HepG2 (cell line): ENCODE measurements around the gene HLA-G.

Experiments
- EP300 ChIP-seq, 3 experiments: sonication (generic) in 1 of 3; formaldehyde crosslinking in 1 of 3; IDR thresholded peaks; 2 replicates each; pipeline versions ENCODE4 v1.5.1 to v1.6.1; 2011 to 2020; ENCODE audit warnings: low read depth in 2 of 3, low read length in 2 of 3, borderline replicate concordance in 1 of 3, improper control_type of control experiment in 1 of 3, mild to moderate bottlenecking in 1 of 3, missing genetic modification reagents in 1 of 3, moderate library complexity in 1 of 3
- ESRRA ChIP-seq: sonication (generic); formaldehyde crosslinking; IDR thresholded peaks from 2 replicates; pipeline ENCODE4 v1.5.1; 2020; ENCODE audit warnings: mild to moderate bottlenecking, low read depth, missing genetic modification reagents
- HNF4A ChIP-seq: sonication (generic); formaldehyde crosslinking; IDR thresholded peaks from 2 replicates; pipeline ENCODE4 v1.4.0; 2020; ENCODE audit warnings: missing genetic modification reagents
- MAX ChIP-seq: IDR thresholded peaks from 2 replicates; pipeline ENCODE4 v1.6.1; 2012; ENCODE audit warnings: inconsistent platforms
- MED8 ChIP-seq: sonication (generic); formaldehyde crosslinking; IDR thresholded peaks from 2 replicates; pipeline ENCODE4 v1.8.1; 2023; ENCODE audit warnings: mild to moderate bottlenecking, missing genetic modification reagents; ENCODE audit not compliant: insufficient replicate concordance
- PCBP2 ChIP-seq: fragments of 200-400 bp; formaldehyde crosslinking; optimal IDR thresholded peaks from 2 replicates; pipeline ENCODE3; 2018; ENCODE audit warnings: low read length, low read depth; ENCODE audit not compliant: poor library complexity, severe bottlenecking
- ZBTB33 ChIP-seq: sonication (generic); formaldehyde crosslinking; IDR thresholded peaks from 2 replicates; pipeline ENCODE4 v1.4.0; 2020; ENCODE audit warnings: missing genetic modification reagents
- ZFP82 ChIP-seq: sonication (generic); formaldehyde crosslinking; IDR thresholded peaks from 2 replicates; pipeline ENCODE4 v1.5.1; 2020; ENCODE audit warnings: mild to moderate bottlenecking, missing genetic modification reagents, borderline replicate concordance
- ZKSCAN1 ChIP-seq: fragments of 150-350 bp; IDR thresholded peaks from 2 replicates; pipeline ENCODE4 v1.6.1; 2014; ENCODE audit warnings: low read length
- ZNF382 ChIP-seq: sonication (generic); formaldehyde crosslinking; IDR thresholded peaks from 2 replicates; pipeline ENCODE4 v1.5.0; 2020; ENCODE audit warnings: missing genetic modification reagents, mild to moderate bottlenecking, borderline replicate concordance

- TF ChIP-seq ZKSCAN1 (no peak), PCBP2 (no peak), ZBTB33 (CRISPR knock-in tag) (no peak), ZNF382 (CRISPR knock-in tag) (no peak), ESRRA (CRISPR knock-in tag) (no peak), HNF4A (CRISPR knock-in tag) (no peak), EP300 (IDR thresholded peaks at IDR 0.05; ENCODE audit: low read depth in 2 of 2, low read length in 2 of 2) (no peak), EP300 (CRISPR knock-in tag; IDR thresholded peaks at IDR 0.05; ENCODE audit: borderline replicate concordance) (no peak), ZFP82 (CRISPR knock-in tag) (no peak), MED8 (CRISPR knock-in tag) (no peak), MAX (no peak)
Observed at GRCh38 chr6:29872791-29873190, 45.2 kb downstream of the HLA-G start.
